H1 (cell line): ENCODE results near the gene SMYD5. TPM values are rescaled to one million over a fixed set of nuclear protein-coding genes. Genes with fewer than 3 reads are reported as not detected.

Source experiments
- CHD1 ChIP-seq: IDR thresholded peaks from 2 replicates; pipeline ENCODE4 v1.6.1; 2012; ENCODE audit warnings: low read depth, low read length, improper control_type of control experiment
- CHD2 ChIP-seq: IDR thresholded peaks from 2 replicates; pipeline ENCODE4 v1.6.1; 2012; ENCODE audit warnings: low read length, improper control_type of control experiment
- CHD7 ChIP-seq: fragments of 300-600 bp; sonication (generic); IDR thresholded peaks from 2 replicates; pipeline ENCODE4 v1.7.1; 2012; ENCODE audit warnings: low read length, moderate library complexity, mild to moderate bottlenecking, inconsistent platforms; ENCODE audit not compliant: insufficient replicate concordance
- CTBP2 ChIP-seq: IDR thresholded peaks from 2 replicates; pipeline ENCODE4 v1.7.0; 2011; ENCODE audit warnings: borderline replicate concordance, mild to moderate bottlenecking, moderate library complexity, mixed read lengths, low read length; ENCODE audit not compliant: insufficient read depth, insufficient read length
- EP300 ChIP-seq, 2 experiments: IDR thresholded peaks; 1 replicate in 1 of 2; 2 replicates in 1 of 2; pipeline ENCODE4 v1.6.1; 2011 to 2012; ENCODE audit warnings: low read depth in 2 of 2, low read length in 2 of 2, mild to moderate bottlenecking in 2 of 2, borderline replicate concordance in 1 of 2, inconsistent platforms in 1 of 2, moderate library complexity in 1 of 2
- PHF8 ChIP-seq: fragments of 200-600 bp; sonication (generic); conservative IDR thresholded peaks from 2 replicates; pipeline ENCODE4 v1.7.1; 2012; ENCODE audit warnings: low read depth, mild to moderate bottlenecking, inconsistent platforms, low read length, moderate library complexity
- POLR2A ChIP-seq, 2 experiments: IDR thresholded peaks; 1 replicate in 1 of 2; 2 replicates in 1 of 2; pipeline ENCODE4 v1.6.1; 2011; ENCODE audit warnings: low read depth in 2 of 2, low read length in 2 of 2, mild to moderate bottlenecking in 2 of 2; ENCODE audit errors: control extremely low read depth in 1 of 2
- RFX5 ChIP-seq: IDR thresholded peaks from 2 replicates; pipeline ENCODE4 v1.6.1; 2011; ENCODE audit warnings: low read depth, low read length, improper control_type of control experiment, borderline replicate concordance
- SRF ChIP-seq: IDR thresholded peaks from 2 replicates; pipeline ENCODE4 v1.6.1; 2011; ENCODE audit warnings: mild to moderate bottlenecking, low read depth, low read length, moderate library complexity
- polyA plus RNA-seq, 7 experiments: library from polyadenylated mRNA; depleted of rRNA in 3 of 7; stranded (reverse) in 5 of 7; unstranded in 2 of 7; fragments of >200 nt in 5 of 7; fragments of 200-250 nt in 2 of 7; gene quantifications; 1 replicate in 5 of 7; 2 replicates in 1 of 7; 4 replicates in 1 of 7; pipeline versions ENCODE4 v1.2.1 to v1.2.3, GENCODE V29; 2011 to 2013; ENCODE audit warnings: missing spikeins in 2 of 7, mixed read lengths in 2 of 7
- total RNA-seq: library from RNA; stranded (reverse); fragmentation: NEBNext Ultra II Directional; extraction: Animal tissue kit (Norgen Biotek cat#: 25700); gene quantifications from 2 replicates; pipeline ENCODE4 v1.2.1, GENCODE V29; 2021

The SMYD5 gene
- total and polyA plus RNA-seq, 2 of the 8 experiments (the other 6 are each of a cell fraction or from before 2014, with no cell fraction given), result 35.2 to 56.7 TPM

GRCh38 chr2:73268366-73268829 lies 54.4 kb downstream of the SMYD5 start (continued):
- TF ChIP-seq CHD7 (no peak), CHD1 (no peak), RFX5 (no peak), POLR2A (IDR thresholded peaks at IDR 0.05; ENCODE audit: control extremely low read depth in 1 of 2, low read depth in 2 of 2, low read length in 2 of 2) (no peak), CHD2 (no peak), SRF (no peak), EP300 (IDR thresholded peaks at IDR 0.05; ENCODE audit: borderline replicate concordance in 1 of 2, low read depth in 2 of 2, low read length in 2 of 2) (no peak), PHF8 (no peak), CTBP2 (no peak)
